Activated T-helper 1 cell treated with anti-CD3 and anti-CD28 coated beads, Interleukin-12 subunit alpha, Interleukin-12 subunit beta, Interleukin-2, Interleukin-4 antibody, amounts not matched to agents 30 ng/mL and 10 ng/mL and 1 ng/mL, durations not matched to agents 14 hours and 24 hours and 36 hours (primary cell): ENCODE data around the gene SH3BP2. TPM values are rescaled to one million over a fixed set of nuclear protein-coding genes. Genes with fewer than 3 reads are reported as not detected.

Experiments used
- DNase-seq: peaks from one replicate; pipeline ENCODE4 v3.0.0; 2021; ENCODE audit warnings: low spot score
- H3K27ac Mint-ChIP-seq: one replicate; pipeline ENCODE4 v1.8.0; 2021; ENCODE audit warnings: mild to moderate bottlenecking, mixed read lengths
- H3K27me3 Mint-ChIP-seq: one replicate; pipeline ENCODE4 v1.8.0; 2022; ENCODE audit warnings: mild to moderate bottlenecking, moderate library complexity, mixed read lengths; ENCODE audit not compliant: insufficient read depth
- H3K36me3 Mint-ChIP-seq: one replicate; pipeline ENCODE4 v1.8.0; 2021; ENCODE audit warnings: low read depth, mixed read lengths
- H3K4me1 Mint-ChIP-seq: one replicate; pipeline ENCODE4 v1.8.0; 2021; ENCODE audit warnings: low read depth, mixed read lengths
- H3K4me3 Mint-ChIP-seq: one replicate; pipeline ENCODE4 v1.8.0; 2021; ENCODE audit warnings: mild to moderate bottlenecking, moderate library complexity, mixed read lengths
- H3K9me3 Mint-ChIP-seq: one replicate; pipeline ENCODE4 v1.8.0; 2021; ENCODE audit warnings: mixed read lengths
- intact Hi-C: fragments of 100-400 bp; cut with micrococcal nuclease; formaldehyde crosslinking; loops from one replicate; pipeline ENCODE4 v1.15.1; 2024
- total RNA-seq: library from RNA; stranded (reverse); gene quantifications from 2 replicates; pipeline ENCODE4 v1.2.3, GENCODE V29; 2022

The SH3BP2 gene
- total RNA-seq, 1 donor from 2014 or later, result 99.7 TPM

DNA sequence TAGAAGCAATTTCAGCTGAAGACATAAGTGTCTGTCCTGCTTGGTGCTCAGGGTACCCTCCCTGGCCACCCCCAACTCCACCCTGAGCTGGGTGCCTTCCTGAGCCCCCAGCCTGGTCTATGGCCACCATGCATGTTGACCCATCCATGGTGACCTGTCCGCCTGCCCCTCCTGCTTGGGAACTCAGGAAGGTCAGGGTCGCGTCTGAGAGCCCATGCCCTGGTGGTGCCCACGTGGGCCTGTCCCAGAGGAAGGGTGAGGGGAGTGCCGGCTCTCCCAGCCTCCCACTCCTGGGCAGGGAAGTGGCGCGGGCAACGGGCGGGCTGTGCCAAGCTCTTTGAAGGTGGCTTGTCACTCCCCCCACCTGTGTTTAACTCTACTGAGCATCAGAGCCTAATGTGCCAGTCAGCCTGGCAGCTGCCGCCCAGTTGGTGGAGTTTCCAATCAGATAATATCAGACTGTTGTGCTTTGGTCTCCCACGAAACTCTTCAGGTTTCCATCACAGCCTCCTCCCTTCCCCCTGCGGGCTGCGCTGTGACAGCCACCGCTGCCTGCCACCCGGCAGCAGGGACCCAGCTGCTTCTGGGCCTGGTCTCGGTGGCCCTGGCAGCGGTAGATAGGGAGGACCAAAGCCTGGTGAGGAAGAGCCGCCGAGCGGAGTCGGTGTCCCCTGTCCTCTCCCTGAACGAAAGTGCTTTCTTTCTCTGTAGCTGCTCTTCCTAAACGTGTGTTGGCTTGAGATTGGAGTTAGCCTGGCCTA lies 4.8 kb downstream of the SH3BP2 start:
- Mint-ChIP-seq H3K4me1 (peaks cover 56% of the 10 kb centered on the region), H3K9me3 (no peaks in the 10 kb centered on the region), H3K36me3 (peaks cover 13% of the 10 kb centered on the region), H3K27me3 (no peaks in the 10 kb centered on the region), H3K4me3 (peak overlapping the region; percentile 87), H3K27ac (peak overlapping the region; percentile 92)
- intact Hi-C loops, result loop anchor here (1.0 to 2.0 kb wide), 4 partner anchors 10 to 51 kb away; no protein-coding TSS in a partner anchor
- no peak for DNase-seq

DNA sequence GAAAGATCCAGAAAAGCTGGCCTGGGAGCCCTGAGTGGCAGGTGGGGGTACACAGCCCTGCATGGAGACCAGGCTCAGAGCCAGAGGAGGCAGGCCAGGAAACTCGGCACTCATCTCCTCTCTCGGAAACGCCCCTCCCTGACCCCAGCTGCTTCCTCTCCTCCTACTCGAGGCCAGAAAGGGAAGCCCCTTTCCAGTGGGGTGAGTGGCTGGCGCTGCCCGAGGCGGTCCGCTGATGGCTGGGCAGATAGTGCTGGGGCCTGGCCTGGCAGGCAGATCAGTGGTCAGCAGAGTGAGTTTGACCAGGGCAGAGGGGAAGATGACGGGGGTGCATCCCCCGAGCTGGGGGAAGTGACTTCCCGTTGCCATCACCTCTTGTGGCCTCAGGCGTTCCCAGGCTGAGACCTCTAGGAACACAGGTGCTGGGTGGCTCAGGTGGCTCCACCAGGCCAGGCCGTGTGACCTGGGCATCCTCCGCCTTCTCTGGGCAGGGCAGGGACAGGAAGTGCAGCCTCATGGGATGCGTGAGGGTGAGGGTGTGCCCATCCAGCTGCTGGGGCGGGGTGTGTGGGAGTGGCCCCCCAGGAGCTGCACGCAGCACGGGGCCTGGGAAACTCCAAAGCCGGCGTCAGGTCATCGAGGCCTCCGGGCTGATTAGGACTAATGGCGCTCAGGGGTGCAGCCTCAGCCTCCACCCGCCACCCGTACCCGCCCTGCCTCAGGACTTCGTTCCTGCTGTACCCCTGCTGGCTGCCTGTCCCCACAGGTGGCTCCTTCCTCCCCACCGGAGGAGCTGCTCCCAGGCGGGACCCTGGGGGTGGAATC lies 5.7 kb downstream of the SH3BP2 start:
- Mint-ChIP-seq H3K9me3 (no peaks in the 10 kb centered on the region), H3K4me1 (peaks cover 56% of the 10 kb centered on the region), H3K27ac (peak overlapping the region; percentile 92), H3K27me3 (no peaks in the 10 kb centered on the region), H3K4me3 (peak overlapping the region; percentile 87), H3K36me3 (peaks cover 13% of the 10 kb centered on the region)
- intact Hi-C loops, result loop anchor here (1.0 to 2.0 kb wide), 4 partner anchors 11 to 52 kb away; no protein-coding TSS in a partner anchor
- DNase-seq, result peak; percentile 45

DNA sequence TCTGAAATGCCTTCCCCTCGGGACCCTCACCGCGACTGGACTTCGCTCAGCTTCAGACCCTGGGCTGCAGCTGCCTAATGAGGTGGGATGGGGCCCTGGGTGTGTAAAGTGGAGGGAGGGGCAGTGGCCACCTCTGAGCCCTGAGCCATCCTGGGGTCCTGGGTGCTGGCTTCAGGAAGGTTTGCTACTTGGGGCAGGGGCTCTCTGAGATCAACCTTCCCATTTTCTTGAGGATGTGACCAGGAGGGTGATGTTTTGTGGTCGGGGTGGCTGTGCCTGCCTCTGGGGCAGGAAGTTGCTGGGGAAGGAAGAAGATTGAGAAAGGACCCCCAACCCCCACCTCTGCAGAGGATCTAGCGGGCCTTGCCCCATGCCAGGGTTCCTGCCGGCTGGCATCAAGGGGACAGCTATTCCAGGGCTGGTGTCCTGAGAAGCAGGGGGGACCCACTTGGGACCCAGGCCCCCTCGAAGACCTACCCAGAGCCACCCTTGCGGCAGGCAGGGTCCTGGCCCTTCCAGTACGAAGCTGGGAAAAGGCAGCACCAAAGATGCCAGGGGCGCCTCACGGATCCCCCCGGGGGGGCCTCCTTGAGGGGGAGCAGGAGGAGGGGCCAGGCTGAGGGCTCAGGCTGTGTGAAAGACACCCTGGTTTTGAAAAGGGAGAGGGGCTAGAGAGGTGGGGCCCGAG lies 6.5 kb downstream of the SH3BP2 start:
- no peak for DNase-seq
- Mint-ChIP-seq H3K4me1 (peaks cover 50% of the 10 kb centered on the region), H3K4me3 (peak overlapping the region; percentile 87), H3K27ac (peak overlapping the region; percentile 92), H3K27me3 (no peaks in the 10 kb centered on the region), H3K9me3 (no peaks in the 10 kb centered on the region), H3K36me3 (peaks cover 13% of the 10 kb centered on the region)
- intact Hi-C loops, result loop anchor here (2.0 kb wide), 1 partner anchor 45 kb away; no protein-coding TSS in a partner anchor

DNA sequence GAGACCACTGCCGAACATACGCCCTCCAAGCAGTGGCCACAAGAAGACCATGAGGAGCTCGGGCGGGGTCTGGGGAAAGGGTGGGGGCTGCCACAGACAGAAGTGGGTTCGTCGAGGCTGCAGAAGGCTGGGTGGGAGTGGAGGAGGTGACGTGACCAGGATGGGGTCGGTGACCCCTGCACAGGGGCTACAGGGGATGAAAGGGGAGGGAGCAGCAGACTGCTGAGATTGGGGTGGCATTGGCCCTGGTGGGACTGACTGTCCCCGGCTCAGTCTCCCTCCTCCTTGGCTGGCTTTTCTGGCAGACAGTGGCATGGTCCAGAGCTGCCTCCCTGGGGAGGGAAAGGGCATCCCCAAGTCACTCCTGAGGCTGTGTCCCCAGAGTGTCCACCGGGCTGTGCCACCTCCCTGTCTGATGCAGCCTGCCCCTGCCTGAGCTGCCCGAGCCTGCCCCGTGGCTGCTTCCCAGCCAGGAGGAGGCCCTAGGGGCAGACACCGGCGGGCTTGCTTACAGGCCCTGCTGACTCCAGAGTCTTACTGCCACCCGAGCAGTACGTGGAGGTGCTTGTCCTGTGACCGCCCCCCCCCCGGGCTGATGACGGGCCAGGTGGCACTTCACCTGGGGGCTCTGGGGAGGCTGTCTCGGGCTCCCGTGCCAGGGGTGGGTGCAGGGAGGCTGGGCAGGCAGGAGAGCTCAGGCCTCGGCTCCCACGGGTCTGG lies 7.2 kb downstream of the SH3BP2 start:
- no peaks in the 10 kb centered on the region for H3K9me3 Mint-ChIP-seq
- H3K36me3 Mint-ChIP-seq, result peaks cover 15% of the 10 kb centered on the region
- peak overlapping the region; percentile 81 for H3K27ac Mint-ChIP-seq
- no peak for DNase-seq
- intact Hi-C loops, result loop anchor here (2.0 kb wide), 1 partner anchor 45 kb away; no protein-coding TSS in a partner anchor
- H3K4me1 Mint-ChIP-seq, result peaks cover 42% of the 10 kb centered on the region
- no peaks in the 10 kb centered on the region for H3K27me3 Mint-ChIP-seq
- peak overlapping the region; percentile 87 for H3K4me3 Mint-ChIP-seq

DNA sequence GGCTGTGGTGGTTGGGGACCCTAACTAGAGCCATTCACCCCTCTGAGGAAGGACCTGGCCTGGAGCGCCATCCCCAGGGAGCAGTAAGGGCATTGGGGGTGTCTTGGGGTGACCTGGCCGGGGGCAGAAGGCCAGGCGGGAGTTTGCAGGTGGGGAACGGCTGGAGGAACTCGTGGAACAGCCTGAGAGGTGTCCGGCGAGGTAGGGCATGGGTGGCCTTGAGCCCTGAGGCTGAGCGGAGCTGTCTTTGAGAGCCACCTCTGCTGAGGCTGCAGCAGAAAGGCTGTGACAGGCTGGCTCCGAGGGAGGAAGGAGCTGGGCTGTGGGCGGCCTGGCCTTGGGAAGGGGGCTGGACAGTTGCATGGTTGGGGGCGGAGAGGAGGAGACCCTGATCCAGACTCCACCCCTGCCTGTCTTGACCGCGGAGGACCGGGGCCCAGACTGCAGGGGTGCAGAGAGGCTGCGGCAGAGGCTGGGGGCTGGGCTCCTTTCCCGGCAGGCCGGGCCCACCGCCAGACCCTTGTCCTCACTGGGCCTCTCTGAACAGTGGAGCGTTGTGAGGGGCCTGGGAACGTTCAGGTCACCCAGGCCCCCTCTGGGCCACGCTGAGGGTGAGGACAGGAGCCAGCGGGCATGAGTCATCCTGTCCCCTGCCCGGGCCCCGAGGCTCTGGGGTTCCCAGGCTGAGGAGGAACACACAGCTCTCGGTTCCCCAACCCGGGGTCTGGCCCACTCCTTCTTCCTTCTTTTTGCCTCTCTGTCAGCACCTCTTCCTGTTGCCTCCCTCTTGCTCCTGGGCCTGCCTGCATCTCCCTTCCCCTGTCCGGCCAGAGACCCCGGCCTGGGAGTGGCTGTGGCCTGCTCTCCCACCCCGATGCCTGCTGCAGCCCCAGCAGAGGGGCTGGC lies 8.1 kb downstream of the SH3BP2 start:
- H3K9me3 Mint-ChIP-seq, result no peaks in the 10 kb centered on the region
- H3K27me3 Mint-ChIP-seq, result no peaks in the 10 kb centered on the region
- H3K4me3 Mint-ChIP-seq, result peak overlapping the region; percentile 78
- peak overlapping the region; percentile 48 for H3K27ac Mint-ChIP-seq
- no peak for DNase-seq
- peaks cover 36% of the 10 kb centered on the region for H3K4me1 Mint-ChIP-seq
- intact Hi-C loops, result loop anchor here (1.0 kb wide), 1 partner anchor 11 kb away; no protein-coding TSS in a partner anchor
- peaks cover 15% of the 10 kb centered on the region for H3K36me3 Mint-ChIP-seq

DNA sequence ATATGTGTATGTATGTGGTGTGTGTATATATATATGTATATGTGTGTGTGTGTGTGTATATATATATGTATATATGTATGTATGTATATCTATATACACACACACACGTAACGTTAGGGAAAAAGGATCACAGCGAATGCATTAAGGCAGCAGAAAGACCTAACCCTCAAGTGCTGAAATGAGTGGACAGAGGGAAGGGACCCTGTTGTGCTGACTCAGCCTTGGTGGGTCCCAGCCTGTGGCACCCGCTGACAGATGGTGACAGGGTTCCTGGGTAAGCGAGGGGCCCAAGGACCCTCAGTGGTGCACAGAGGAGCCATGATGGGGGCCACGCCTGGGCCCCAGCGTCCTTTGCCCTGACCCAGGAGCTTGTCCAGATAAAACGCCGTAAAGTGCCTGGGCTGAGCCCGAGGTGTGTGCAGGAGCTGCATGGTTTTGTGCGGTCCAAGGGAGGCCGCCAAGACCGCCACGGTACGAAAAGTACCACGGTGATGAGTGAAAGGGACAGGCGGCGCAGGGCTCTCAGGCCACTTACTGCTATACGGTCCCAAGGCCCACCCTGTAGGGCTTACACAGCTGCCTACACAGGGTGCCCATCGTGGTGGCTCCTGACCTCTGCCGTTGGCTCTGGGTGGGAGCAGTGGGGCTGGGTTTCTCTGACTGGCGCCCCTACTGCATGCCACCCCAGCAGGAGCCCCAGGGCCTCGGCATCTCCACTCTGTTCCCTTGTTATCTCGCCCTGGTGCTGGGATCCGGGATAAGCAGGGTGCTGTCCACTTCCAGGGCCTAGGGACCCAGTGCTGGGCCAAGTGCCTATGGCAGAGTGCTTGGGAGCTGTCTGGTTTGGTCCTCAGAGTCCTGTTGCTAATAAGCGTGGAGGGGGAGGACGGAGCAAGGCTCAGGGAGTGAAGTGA lies 10.0 kb downstream of the SH3BP2 start:
- Mint-ChIP-seq H3K27ac (no peak overlapping the region), H3K36me3 (peaks cover 12% of the 10 kb centered on the region), H3K4me3 (no peak overlapping the region), H3K9me3 (no peaks in the 10 kb centered on the region), H3K4me1 (peaks cover 19% of the 10 kb centered on the region), H3K27me3 (no peaks in the 10 kb centered on the region)
- no peak for DNase-seq
- intact Hi-C loops, result no loop called here

DNA sequence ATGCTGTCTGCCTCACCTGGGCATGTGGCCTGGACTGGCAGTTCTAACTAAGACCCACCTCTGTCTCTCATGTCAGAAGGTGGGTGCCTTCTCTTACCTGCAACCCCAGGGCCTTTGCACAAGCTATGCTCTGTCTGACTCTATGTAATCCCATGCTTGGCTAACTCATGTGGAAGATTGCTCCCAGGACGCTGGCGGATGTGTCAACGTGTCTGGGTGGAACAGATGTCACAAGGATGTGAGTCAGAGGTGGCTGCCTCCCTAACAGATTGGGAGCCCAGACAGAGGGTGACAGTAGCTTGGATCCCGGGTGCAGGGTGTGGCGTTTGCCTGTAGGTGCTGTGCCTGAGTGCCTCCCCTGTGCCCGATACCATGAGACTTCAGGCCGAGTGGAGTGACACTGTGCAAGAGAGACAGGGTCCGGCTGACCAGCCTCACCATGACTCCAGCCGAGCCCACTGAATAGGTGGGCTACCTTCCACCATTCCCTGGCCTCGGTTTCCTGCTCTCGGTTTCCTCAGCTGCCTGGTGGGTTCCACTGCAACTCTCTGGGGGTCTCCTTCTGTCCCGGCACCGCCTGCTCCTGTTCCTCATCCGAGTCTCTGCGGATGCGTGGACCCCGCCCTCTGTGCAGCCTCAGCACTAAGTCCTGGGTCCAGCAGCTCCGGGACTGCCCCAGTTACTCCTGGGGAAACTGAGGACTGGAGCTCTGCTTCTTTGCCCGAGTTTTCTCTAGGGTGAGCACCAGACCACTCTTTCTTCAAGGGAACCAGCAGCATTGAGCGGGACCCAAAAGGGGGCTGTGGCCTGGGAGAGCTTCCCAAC lies 11.0 kb downstream of the SH3BP2 start:
- no peaks in the 10 kb centered on the region for H3K27me3 Mint-ChIP-seq
- DNase-seq, result no peak
- peaks cover 6% of the 10 kb centered on the region for H3K36me3 Mint-ChIP-seq
- no peak overlapping the region for H3K4me3 Mint-ChIP-seq
- peaks cover 10% of the 10 kb centered on the region for H3K4me1 Mint-ChIP-seq
- no peaks in the 10 kb centered on the region for H3K9me3 Mint-ChIP-seq
- no peak overlapping the region for H3K27ac Mint-ChIP-seq
- intact Hi-C loops, result no loop called here

DNA sequence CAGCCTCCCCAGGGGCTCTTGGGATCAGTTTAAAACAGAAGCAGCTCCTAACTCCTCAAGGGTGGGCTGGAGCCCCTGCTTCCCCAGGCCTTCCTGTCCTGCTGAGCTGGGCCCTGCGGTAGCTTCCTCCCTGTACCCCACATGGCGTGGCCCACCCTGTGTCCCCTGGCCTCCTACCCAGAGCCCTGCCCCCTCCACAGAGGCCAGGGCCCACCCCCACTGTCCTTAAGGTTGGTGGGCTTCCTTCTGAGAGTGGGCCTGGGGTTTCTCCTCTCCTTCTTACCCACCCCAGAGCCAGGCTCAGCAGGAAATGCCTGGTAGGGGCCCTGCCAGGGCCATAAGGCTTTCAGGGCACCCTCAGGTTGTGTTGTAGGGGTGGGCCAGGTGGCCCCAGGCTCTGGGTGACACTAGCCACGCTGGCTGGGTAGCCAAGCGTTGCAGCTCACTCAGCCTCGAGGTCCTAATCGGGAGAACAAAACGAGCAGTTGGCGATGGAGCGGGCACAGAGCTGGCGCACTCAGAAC lies 11.6 kb downstream of the SH3BP2 start:
- Mint-ChIP-seq H3K4me3 (no peak overlapping the region), H3K4me1 (peaks cover 6% of the 10 kb centered on the region), H3K27me3 (no peaks in the 10 kb centered on the region), H3K27ac (no peak overlapping the region), H3K9me3 (no peaks in the 10 kb centered on the region), H3K36me3 (peaks cover 4% of the 10 kb centered on the region)
- intact Hi-C loops, result no loop called here
- no peak for DNase-seq

DNA sequence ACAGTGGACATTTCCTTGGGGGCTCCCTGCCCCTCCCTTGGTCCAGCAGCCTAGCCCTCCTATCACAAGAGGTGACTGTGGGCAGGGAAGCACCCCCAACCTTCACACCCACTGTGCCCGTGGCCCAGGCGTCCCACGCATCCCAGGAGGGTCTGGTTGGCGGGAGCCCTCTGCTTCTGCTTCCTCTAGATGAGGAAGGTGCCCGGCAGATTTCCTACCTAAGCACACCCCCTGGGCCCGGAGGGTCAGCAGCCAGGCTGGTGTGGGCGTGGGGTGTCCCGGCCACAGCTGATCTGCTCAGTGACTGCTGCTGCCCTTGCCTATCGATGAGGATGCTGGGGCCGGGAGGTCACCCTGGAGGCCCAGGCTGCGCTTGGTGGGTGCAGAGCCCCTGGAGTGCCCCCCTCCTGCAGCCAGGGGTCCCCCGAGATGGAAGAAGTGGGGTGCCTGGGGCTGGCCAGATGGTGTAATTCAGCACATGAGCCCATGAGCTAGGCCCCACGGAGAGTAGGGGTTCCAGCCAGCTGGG lies 12.2 kb downstream of the SH3BP2 start:
- Mint-ChIP-seq H3K9me3 (no peaks in the 10 kb centered on the region), H3K4me3 (no peak overlapping the region), H3K27ac (no peak overlapping the region), H3K4me1 (peaks cover 6% of the 10 kb centered on the region), H3K27me3 (no peaks in the 10 kb centered on the region), H3K36me3 (peaks cover 4% of the 10 kb centered on the region)
- no peak for DNase-seq
- intact Hi-C loops, result no loop called here
